Ureter (tissue), 1 donor: ENCODE measurements around the gene FUZ. TPM values are rescaled to one million over a fixed set of nuclear protein-coding genes. Genes with fewer than 3 reads are reported as not detected.

Experiments
- DNase-seq: peaks from one replicate; pipeline ENCODE4 v3.0.0-alpha.2; 2020; ENCODE audit warnings: low spot score
- total RNA-seq: library from RNA; stranded (reverse); gene quantifications from one replicate; pipeline ENCODE4 v1.2.4, GENCODE V29; 2023
- donor health status: DM: yes; HTN: yes; CAD: no.

FUZ gene
- total RNA-seq, 1 donor from 2014 or later, result 13.0 TPM

DNA sequence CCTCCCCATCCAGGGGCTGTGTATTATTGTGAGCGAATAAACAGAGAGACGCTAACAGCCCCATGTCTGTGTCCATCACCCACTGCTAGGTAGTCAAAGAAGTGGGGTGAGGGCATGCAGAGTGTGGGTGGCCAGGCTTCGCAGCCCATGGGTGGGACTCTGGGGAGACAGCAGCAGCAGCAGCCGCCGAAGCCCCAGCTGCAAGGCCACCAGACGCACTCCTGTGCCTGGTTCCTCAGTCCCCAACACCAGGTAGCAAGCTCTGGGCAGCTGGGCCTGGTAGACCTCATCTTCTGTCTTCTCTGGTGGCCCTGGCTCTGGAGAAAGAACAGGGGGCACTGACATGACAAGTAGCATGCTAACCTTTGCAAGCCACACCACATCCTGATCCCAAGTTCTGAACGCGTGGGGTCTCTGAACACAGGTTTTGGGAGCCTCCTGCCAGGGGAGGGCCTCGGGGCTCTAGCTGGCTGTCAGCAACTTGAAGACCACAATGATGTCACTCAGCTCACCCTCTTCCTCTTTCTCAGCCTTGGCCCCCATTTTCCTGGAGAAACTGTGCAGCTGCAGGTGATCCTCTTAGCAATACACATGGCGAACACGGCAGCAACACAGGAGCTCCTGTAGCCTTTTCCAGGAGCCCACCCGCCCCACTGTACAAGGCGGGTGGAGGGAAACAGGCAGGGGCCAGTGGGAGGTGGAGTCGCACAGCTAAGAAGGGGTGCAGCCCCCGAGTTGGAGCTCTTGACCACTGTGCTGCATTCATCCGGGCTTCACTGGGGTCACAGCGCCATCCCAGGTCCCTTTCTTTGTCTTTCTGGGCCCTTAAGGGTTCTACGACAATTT, 5.8 kb downstream of the FUZ start:
- DNase-seq, result no peak

DNA sequence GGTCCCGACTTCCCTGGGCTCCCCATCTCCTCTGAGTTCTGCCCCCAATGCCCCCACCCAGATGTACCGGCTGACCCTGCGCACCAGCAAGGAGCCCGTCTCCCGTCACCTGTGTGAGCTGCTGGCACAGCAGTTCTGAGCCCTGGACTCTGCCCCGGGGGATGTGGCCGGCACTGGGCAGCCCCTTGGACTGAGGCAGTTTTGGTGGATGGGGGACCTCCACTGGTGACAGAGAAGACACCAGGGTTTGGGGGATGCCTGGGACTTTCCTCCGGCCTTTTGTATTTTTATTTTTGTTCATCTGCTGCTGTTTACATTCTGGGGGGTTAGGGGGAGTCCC, 6.5 kb downstream of the FUZ start:
- no peak for DNase-seq

DNA sequence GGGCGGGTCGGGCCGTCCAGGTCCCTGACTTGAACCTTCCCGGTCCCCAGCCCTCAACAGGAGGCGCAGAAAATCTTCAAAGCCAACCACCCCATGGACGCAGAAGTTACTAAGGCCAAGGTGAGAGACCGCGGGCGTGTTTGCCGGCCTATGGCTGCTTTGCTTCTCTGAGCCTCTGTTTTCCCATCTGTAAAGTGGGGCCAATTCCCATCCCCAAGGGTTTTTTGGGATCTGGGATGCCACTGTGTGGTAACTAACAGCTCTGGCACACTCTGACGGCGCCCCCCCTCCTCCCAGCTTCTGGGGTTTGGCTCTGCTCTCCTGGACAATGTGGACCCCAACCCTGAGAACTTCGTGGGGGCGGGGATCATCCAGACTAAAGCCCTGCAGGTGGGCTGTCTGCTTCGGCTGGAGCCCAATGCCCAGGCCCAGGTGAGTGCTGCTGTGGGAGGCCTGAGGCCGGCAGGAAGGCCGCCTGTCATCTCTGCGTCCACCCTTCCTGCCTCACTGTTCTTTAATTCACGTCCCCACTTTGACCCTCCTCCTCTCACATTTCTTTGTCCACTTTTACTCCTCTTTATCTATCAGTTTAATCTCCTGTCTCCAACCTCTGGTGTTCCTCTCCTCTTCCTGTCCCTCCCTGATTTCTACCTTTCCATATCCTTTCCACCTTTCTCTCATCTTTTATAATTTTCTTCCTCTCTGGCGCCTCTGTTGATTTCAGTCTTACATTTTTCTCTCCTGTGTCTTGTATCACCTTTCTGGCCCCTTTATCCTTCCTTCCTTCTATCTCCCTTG, 7.1 kb downstream of the FUZ start:
- DNase-seq, result no peak

DNA sequence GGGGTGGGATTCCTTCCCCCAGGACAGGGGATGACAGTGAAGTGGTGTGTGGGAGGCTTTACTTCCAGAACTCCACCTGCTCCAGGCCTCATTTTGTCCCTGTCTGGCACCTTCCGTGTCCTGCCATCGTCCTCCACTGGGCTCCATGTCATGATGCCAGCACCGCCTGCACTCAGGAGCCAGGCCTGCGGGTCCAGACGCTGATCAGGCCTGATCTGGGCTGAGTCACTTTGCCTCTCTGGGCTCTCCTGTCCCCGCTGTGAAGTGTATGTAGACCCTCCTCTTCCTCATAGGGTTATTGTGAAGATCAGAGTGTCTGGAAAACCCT, 9.6 kb downstream of the FUZ start:
- DNase-seq, result no peak

DNA sequence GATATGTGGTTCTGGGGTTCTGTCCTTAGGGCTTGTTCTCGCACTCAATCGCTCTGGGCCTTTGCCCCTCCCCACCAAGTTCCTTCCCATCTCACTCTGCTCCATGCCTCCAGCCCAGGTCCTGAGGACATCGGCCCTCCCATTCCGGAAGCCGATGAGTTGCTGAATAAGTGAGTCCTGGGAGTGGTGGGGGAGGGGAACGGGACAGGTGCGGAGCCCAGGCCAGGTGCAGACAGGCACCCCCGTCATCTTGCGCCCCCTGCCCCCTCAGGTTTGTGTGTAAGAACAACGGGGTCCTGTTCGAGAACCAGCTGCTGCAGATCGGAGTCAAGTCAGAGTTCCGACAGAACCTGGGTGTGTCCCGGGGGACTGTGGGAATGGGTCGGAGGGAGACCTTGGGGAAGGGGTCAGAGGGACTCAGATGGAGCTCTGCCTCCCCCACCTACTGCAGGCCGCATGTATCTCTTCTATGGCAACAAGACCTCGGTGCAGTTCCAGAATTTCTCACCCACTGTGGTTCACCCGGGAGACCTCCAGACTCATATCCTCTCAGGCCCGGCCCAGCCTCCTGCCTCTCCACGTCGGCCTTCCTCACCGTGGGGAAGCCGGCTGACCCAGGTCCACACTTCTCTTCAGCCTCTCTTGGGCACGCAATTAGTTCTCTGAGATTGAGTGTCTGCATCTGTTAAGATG, 10.1 kb downstream of the FUZ start:
- no peak for DNase-seq

DNA sequence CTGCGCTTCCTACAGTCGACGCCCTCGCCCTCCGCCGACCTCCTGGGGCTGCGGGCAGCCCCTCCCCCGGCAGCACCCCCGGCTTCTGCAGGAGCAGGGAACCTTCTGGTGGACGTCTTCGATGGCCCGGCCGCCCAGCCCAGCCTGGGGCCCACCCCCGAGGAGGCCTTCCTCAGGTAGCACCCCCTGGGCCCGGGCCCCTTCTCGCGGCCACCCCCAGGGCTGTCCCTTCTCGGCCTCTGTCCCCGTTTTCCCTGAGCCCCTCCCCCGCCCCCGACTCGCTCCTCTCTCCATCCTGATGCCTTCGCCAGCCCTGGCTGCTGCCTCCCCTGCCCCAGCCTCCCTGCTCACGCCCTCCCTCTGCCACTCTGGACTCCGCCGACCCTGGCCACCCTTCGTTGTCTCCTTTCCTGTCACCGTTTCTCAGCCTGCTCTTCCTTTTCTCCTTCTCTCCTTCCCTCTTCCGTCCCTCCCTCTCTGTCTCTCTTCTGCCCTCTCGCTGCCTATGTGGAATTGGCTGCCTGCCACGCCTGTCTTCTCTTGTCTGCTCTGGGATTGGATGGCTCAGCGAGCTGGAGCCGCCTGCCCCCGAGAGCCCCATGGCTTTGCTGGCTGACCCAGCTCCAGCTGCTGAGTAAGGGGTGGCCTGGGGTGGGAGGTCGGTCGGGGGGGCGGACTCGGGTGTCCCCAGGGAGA, 11.0 kb downstream of the FUZ start:
- peak; percentile 85 for DNase-seq

DNA sequence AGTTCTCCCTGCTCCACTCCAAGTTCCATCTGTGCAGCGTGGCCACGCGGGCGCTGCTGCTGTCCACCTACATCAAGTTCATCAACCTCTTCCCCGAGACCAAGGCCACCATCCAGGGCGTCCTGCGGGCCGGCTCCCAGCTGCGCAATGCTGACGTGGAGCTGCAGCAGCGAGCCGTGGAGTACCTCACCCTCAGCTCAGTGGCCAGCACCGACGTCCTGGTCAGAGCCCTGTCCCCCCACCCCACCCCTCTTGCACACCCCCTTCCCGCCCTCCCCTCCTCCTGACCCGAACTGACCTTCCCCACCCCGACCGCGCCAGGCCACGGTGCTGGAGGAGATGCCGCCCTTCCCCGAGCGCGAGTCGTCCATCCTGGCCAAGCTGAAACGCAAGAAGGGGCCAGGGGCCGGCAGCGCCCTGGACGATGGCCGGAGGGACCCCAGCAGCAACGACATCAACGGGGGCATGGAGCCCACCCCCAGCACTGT, 11.6 kb downstream of the FUZ start:
- DNase-seq, result no peak

DNA sequence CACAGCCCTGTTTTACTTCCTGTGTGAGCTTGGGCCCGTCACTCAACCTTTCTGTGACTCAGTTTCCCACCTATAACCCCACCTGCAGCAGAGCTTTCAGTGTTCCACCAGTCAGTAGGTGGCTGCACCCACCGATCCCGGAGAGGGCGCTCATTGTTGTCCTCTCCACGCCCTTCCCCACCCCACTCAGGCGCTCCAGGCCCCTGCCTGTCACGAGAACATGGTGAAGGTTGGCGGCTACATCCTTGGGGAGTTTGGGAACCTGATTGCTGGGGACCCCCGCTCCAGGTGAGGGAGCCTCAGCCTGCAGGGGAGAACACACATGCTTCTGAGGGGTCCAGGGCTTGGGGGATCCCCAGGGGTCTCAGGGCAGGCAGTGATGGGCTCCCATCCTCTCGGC, 12.3 kb downstream of the FUZ start:
- no peak for DNase-seq

DNA sequence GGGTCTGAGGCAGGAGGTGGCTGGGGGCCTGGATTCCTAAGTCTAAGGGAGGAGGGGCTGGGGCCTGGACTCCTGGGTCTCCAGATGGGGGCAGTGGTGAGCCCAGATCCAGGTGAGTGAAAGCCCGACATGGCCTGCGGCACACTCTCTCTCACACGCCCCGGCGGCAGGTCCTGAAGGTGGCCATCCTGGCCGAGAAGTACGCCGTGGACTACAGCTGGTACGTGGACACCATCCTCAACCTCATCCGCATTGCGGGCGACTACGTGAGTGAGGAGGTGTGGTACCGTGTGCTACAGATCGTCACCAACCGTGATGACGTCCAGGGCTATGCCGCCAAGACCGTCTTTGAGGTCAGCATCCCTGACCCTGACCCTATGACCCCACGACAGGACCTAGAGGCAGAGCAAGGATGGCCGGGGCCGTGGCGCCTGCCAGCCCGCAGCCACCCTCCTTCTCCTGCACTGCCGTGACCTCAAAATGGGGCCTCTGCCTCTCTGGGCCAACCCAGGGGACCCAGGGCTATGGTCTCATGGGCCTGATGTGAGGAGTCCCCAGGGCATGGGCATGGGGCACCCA, 13.2 kb downstream of the FUZ start:
- DNase-seq, result no peak

DNA sequence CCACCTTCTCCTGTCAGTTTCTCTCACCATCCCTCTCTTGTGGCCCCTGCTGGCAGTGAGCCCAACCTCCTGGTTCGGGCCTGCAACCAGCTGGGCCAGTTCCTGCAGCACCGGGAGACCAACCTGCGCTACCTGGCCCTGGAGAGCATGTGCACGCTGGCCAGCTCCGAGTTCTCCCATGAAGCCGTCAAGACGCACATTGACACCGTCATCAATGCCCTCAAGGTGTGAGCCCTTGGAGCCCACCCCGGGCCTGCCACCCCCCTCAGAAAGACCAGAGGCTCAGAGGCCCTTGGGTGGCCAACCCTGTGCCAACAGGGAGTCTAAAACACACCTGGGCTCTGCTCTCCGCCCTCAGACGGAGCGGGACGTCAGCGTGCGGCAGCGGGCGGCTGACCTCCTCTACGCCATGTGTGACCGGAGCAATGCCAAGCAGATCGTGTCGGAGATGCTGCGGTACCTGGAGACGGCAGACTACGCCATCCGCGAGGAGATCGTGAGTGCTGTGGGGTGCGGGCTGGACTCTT, 13.8 kb downstream of the FUZ start:
- no peak for DNase-seq

DNA sequence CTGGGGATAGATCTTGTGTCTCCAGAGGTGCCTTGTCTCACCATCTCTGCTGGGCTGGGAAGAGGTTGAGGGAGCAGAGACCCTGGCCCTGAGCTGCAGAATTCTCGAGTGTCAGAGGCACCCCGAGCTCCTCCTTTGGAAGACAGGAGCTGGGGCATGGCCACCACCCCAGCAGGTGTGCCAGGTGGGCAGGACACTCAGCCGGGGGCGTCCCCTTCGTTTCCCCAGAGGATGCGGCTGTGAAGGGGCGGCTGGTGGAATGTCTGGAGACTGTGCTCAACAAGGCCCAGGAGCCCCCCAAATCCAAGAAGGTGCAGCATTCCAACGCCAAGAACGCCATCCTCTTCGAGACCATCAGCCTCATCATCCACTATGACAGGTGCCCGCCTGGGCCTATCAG, 14.5 kb downstream of the FUZ start:
- DNase-seq, result no peak

DNA sequence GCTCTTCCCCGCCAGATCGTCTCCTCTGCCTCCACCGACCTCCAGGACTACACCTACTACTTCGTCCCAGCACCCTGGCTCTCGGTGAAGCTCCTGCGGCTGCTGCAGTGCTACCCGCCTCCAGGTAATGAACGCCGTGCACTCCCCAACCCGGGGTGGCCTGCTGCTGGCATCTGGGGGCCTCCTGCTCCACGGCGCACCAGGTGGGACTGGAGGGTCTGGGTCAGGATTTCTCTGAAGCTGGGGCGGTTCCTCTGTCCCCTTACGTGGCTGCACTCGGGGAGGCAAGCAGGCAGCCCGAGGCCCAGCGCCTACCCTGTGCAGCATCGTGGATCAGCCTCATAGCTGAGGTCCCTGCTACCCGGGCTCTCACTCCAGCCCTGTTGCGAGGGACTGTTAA, 17.5 kb downstream of the FUZ start:
- no peak for DNase-seq

DNA sequence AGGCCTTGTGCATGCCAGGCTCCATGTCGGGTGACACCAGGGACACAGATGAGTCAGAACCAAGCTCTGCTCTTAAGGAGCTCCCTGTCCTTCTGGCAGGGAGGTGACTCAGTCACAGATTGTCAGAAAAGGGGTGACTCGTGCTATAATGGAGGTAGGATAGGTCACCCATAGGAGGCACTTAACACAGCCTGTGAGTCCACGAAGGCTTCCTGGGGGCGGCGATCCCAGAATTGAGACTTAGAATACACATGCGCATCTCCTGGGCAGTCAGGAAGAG, 19.6 kb downstream of the FUZ start:
- no peak for DNase-seq

DNA sequence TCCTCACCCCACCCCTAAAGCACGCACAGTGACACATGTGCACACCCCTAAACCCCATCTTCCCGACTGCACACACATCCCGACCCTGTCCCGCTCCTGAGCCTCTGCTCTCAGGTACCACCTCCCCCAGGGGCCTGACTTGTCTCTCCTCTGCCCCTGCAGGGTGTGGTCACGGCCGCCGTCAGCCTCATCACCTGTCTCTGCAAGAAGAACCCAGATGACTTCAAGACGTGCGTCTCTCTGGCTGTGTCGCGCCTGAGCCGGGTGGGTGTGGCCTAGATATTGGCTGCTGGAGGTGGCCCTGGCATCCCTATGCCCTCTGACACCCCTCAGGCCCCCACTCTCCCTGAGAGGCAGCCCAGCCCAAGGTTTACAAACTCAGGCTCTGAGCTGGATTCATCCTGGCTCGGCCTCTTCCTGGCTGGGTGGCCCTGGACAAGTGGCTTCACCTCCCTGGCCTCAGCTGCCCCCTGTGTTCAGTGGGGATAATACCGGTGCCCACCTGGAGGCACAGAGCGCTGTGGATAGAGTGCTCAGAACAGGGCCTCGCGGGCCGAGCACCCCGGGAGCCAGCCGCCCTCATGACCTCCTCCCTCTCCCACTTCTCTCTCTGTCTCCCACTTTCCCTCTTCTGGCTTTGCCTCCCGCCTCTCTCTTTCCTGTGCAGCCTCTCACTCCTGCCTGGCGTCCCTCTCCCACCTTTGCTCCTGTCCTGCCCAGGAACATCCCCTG, 20.1 kb downstream of the FUZ start:
- no peak for DNase-seq

DNA sequence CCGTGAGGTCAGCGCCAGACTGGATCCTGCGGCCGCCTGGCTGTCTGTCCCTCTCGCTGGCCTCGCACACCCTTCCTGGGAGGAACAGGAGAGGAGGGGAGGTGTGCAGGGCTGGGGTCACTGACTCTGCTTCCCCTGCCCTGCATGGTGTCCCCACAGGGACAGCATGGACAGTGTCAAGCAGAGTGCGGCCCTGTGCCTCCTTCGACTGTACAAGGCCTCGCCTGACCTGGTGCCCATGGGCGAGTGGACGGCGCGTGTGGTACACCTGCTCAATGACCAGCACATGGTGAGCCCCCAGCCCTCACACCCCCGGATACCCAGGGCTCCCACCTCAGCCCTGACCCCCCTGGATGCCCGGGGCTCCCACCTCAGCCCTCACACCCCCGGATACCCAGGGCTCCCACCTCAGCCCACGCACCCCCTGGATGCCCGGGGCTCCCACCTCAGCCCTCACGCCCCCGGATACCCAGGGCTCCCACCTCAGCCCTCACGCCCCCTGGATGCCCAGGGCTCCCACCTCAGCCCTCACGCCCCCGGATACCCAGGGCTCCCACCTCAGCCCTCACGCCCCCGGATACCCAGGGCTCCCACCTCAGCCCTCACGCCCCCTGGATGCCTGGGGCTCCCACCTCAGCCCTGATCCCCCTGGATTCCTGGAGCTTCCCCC, 21.2 kb downstream of the FUZ start:
- no peak for DNase-seq

DNA sequence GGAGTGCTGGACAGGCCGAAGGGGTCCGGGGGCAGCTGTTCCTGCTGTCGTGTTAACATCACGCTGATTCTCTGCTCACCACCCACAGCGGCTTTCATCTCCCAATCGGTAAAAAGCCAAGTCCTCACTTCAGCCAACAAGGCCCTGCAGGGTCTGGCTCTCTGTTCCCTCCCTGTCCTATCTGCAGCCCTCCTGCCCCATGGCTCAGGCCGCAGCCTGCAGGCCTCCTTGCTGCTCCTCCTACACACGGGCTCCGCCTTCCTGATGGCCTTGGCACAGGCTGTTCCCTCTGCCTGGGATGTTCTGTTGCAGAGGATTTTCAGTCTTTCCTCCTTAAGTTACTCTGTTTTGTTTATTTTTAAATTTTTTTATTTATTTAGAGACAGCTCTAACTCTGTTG, 22.2 kb downstream of the FUZ start:
- DNase-seq, result no peak

DNA sequence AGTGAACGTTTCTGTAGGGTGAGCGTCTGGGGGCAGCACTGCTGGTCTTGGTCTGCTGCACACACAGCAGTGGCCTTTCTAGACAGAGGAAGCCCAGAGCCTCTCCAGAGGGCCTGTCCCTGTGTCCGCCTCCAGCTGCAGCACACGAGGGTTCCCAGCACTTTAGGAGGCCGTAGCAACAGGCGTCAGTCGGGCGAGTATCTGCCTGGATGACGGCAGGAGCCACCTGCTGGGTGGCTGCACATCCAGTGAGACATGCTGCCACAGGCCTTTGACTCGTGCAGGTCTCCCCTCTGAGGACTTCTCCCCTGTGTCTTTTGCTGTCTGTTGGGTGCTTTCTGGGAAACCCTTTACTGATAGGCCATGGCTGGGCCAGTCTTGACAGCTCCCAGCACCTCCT, 24.2 kb downstream of the FUZ start:
- no peak for DNase-seq

DNA sequence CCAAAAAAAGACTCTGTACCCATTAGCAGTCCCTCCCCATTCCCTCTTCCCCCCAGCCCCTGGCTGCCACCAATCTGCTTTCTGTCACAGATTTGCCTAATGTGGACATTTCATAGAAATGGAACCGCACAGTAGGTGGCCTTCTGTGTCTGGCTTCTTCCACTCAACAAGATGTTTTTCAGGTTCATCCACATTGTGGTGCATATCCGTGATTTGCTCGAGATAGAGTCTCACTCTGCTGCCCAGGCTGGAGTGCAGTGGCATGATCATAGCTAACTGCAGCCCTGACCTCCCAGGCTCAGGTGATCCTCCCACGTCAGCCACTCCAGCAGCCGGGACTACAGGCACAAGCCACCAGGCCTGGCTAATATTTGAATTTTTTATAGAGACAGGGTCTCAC, 25.3 kb downstream of the FUZ start:
- DNase-seq, result no peak

DNA sequence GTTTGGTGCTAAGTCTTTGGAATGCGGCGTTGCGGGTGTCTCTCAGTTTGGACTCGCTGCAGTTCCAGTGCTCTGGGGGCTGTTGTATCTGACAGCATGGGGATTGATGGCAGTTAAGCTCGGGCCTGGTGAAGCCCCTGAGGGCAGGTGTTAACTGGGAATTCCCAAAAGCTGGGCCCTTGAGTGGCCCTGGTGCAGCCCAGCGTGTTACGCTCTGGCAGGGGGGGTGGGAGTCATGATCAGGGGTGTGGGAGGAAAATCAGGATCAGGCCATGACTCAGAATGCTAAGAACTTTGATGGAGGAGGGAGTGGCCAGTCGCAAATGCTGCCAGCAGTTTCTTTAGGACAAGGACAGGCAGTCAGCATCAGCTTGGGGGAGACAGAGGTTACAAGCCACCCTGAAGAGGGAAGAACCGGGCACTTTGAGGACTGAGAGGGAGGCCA, 26.7 kb downstream of the FUZ start:
- no peak for DNase-seq

DNA sequence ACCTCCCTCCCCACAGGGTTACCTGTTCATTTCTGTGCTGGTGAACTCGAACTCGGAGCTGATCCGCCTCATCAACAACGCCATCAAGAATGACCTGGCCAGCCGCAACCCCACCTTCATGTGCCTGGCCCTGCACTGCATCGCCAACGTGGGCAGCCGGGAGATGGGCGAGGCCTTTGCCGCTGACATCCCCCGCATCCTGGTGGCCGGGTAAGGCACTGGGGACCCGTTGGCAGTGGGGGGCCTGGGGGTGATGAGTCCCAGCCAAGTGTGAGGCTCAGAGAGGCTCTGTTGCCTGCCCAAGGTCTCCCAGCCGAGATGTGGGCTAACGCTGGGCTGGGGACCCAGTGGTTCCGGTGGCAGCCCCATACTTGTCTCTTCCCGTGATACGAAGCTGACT, 30.6 kb downstream of the FUZ start:
- DNase-seq, result no peak
